AG09319 (cell line): ENCODE data around the gene HSP90B1.

Source experiments
- DNase-seq: peaks from one replicate; pipeline ENCODE4 v3.0.0-alpha.2; 2010; ENCODE audit warnings: low read depth; ENCODE audit errors: extremely low read depth
- CTCF ChIP-seq: IDR thresholded peaks from 2 replicates; pipeline ENCODE4 v1.5.1; 2011; ENCODE audit warnings: low read depth, mild to moderate bottlenecking, inconsistent platforms, low read length, moderate library complexity

The HSP90B1 gene

GRCh38 chr12:103930034-103930786 lies at the start of gene HSP90B1:
Gene HSP90B1 (plus strand): TSS chr12:103930410. CDS start chr12:103930516, 106 bp downstream.
- peak; percentile 100 for DNase-seq
- TF ChIP-seq CTCF = no peak

GRCh38 chr12:103881261-103881660 lies 48.9 kb upstream of the HSP90B1 start:
- no peak for TF ChIP-seq CTCF
- DNase-seq = no peak

- TF ChIP-seq CTCF = no peak
- no peak for DNase-seq
Observed at GRCh38 chr12:103882861-103883596, 47.2 kb upstream of the HSP90B1 start.

GRCh38 chr12:103883908-103884307 lies 46.3 kb upstream of the HSP90B1 start:
- TF ChIP-seq CTCF = no peak
- DNase-seq = no peak

GRCh38 chr12:103884316-103884715 lies 45.9 kb upstream of the HSP90B1 start:
- peak; percentile 62 for TF ChIP-seq CTCF
- DNase-seq = peak; percentile 38

- TF ChIP-seq CTCF = no peak
- DNase-seq = no peak
Observed at GRCh38 chr12:103886195-103886797, 43.9 kb upstream of the HSP90B1 start.

GRCh38 chr12:103887738-103888137 lies 42.5 kb upstream of the HSP90B1 start:
- DNase-seq = no peak
- TF ChIP-seq CTCF = no peak
